Fibroblast of lung (primary cell): ENCODE results near the gene MARK3.

Experiments
- EZH2 ChIP-seq: IDR thresholded peaks from 2 replicates; pipeline ENCODE4 v1.5.1; 2012; ENCODE audit warnings: low read length, control low read depth, mild to moderate bottlenecking; ENCODE audit errors: missing control alignments
- TF ChIP-seq, protein P1 (sequence below), 2 donors: IDR thresholded peaks in 1 of 2; conservative IDR thresholded peaks in 1 of 2; 1 replicate in 1 of 2; 2 replicates in 1 of 2; pipeline ENCODE4 v1.5.1; 2011 to 2012; ENCODE audit warnings: low read length in 2 of 2, control low read depth in 1 of 2, inconsistent platforms in 1 of 2, low read depth in 1 of 2, mild to moderate bottlenecking in 1 of 2

DNA sequence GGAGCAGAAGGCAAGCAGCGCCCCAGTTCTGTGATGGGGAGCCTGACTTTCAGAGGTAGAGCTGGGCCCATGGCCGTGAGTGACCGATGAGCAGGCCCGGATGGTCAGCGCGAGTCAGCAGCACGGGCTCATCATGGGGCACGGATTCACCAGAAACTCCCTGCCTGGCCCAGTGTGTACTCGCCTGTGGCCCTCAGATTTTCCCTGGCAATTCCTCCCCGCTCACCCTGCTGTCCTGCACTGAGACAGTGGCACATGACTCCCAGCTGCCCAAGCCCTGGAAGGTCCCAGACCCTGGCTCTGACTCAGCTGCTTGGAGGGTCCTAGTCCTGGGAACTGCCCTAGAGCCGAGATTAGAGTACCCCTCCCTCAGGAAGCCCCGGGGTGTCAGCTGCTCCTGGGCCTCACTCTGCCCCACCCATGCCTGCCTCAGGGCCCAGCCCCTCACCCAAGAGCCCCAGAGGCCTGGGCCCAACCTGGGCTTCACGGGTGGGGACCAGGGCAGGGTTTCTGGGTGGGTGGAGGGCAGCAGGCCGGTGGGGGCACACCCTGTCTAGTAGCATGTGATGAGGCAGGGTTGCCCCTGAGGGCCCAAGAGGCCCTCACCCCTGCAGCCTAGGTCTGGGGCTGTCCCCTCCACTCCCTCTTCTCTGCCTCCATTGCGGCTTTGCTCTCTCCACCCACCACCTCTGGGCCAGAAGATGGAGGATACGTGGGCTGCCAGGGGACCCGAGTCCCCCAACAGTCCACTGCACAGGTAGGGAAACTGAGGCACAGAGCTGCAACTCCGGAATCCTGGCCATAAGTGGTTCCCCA, 152.2 kb downstream of the MARK3 start:
- TF ChIP-seq, protein P1, sequence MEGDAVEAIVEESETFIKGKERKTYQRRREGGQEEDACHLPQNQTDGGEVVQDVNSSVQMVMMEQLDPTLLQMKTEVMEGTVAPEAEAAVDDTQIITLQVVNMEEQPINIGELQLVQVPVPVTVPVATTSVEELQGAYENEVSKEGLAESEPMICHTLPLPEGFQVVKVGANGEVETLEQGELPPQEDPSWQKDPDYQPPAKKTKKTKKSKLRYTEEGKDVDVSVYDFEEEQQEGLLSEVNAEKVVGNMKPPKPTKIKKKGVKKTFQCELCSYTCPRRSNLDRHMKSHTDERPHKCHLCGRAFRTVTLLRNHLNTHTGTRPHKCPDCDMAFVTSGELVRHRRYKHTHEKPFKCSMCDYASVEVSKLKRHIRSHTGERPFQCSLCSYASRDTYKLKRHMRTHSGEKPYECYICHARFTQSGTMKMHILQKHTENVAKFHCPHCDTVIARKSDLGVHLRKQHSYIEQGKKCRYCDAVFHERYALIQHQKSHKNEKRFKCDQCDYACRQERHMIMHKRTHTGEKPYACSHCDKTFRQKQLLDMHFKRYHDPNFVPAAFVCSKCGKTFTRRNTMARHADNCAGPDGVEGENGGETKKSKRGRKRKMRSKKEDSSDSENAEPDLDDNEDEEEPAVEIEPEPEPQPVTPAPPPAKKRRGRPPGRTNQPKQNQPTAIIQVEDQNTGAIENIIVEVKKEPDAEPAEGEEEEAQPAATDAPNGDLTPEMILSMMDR (conservative IDR thresholded peaks at IDR 0.05 in 1 of 2, IDR thresholded peaks at IDR 0.05 in 1 of 2; ENCODE audit: low read depth in 1 of 2, low read length in 2 of 2), result no peak
- TF ChIP-seq EZH2, result no peak
